Spleen (tissue), 11 donors: Measurements from ENCODE around the gene HS6ST2. TPM values are rescaled to one million over a fixed set of nuclear protein-coding genes. Genes with fewer than 3 reads are reported as not detected.

ENCODE experiments used
- DNase-seq: peaks from one replicate; pipeline ENCODE4 v3.0.0-alpha.2; 2020
- H3K27ac ChIP-seq, 8 donors: fragments of 200-600 bp; sonication (generic) in 7 of 8; 1 replicate in 4 of 8; 2 replicates in 4 of 8; pipeline versions ENCODE4 v1.5.0 to v1.8.0; 2016 to 2021; ENCODE audit warnings: inconsistent platforms in 4 of 8, mild to moderate bottlenecking in 4 of 8, moderate library complexity in 1 of 8
- H3K27me3 ChIP-seq, 7 donors: fragments of 200-600 bp; sonication (generic) in 6 of 7; replicated peaks in 1 of 7; 1 replicate in 4 of 7; 2 replicates in 3 of 7; pipeline versions ENCODE4 v1.5.0 to v1.8.0; 2016 to 2021; ENCODE audit warnings: inconsistent platforms in 3 of 7, mild to moderate bottlenecking in 1 of 7
- H3K36me3 ChIP-seq, 6 donors: fragments of 200-600 bp; sonication (generic) in 5 of 6; 1 replicate in 4 of 6; 2 replicates in 2 of 6; pipeline versions ENCODE4 v1.5.0 to v1.8.0; 2016 to 2021; ENCODE audit warnings: inconsistent platforms in 2 of 6
- H3K4me1 ChIP-seq, 6 donors: fragments of 200-600 bp; sonication (generic) in 5 of 6; 1 replicate in 3 of 6; 2 replicates in 3 of 6; pipeline versions ENCODE4 v1.5.0 to v1.8.0; 2016 to 2021; ENCODE audit warnings: inconsistent platforms in 3 of 6
- H3K4me3 ChIP-seq, 8 donors: fragments of 200-600 bp; sonication (generic) in 7 of 8; 1 replicate in 4 of 8; 2 replicates in 4 of 8; pipeline versions ENCODE4 v1.5.0 to v1.8.0; 2016 to 2021; ENCODE audit warnings: inconsistent platforms in 4 of 8, mild to moderate bottlenecking in 4 of 8, moderate library complexity in 2 of 8
- H3K9me3 ChIP-seq, 8 donors: fragments of 200-600 bp; sonication (generic) in 7 of 8; 1 replicate in 4 of 8; 2 replicates in 4 of 8; pipeline versions ENCODE4 v1.5.0 to v1.8.0; 2016 to 2021; ENCODE audit warnings: inconsistent platforms in 4 of 8
- POLR2A ChIP-seq, 3 donors: fragments of 450-650 bp; IDR thresholded peaks; one replicate each; pipeline ENCODE4 v1.5.1; 2017; ENCODE audit warnings: antibody characterized with exemption in 3 of 3, mild to moderate bottlenecking in 1 of 3
- POLR2AphosphoS5 ChIP-seq, 3 donors: sonication (generic); formaldehyde crosslinking; IDR thresholded peaks; one replicate each; pipeline ENCODE4 v1.5.1; 2017; ENCODE audit warnings: antibody characterized with exemption in 3 of 3
- WGBS, 5 donors: extraction: QIAGEN DNeasy Blood & Tissue Kit in 3 of 5; methylation state at CpG; one replicate each; pipeline versions ENCODE4 v1.1.5 to v1.1.7; 2013 to 2018; 5-methylcytosine and 5-hydroxymethylcytosine counted together
- intact Hi-C: fragments of 100-400 bp; cut with DNase I; formaldehyde crosslinking; loops from one replicate; pipeline ENCODE4 v1.15.0; 2023; ENCODE audit warnings: low total_unique reads
- polyA plus RNA-seq, 3 donors: library from polyadenylated mRNA; stranded (reverse); fragments of 200-250 nt; gene quantifications; one replicate each; pipeline ENCODE4 v1.2.1, GENCODE V29; 2013
- small RNA-seq, 4 donors: library from RNA; depleted of rRNA; stranded (forward); fragments of <200 nt; gene quantifications; one replicate each; pipeline ENCODE3, GENCODE V24; 2016
- total RNA-seq, 7 donors: library from RNA; depleted of rRNA in 3 of 7; stranded (reverse); fragments of >200 nt in 3 of 7; fragmentation: NEBNext Ultra II Directional in 4 of 7; extraction: Animal tissue kit (Norgen Biotek cat#: 25700) in 4 of 7; gene quantifications; one replicate each; pipeline versions ENCODE4 v1.1.0 to v1.2.1, GENCODE V29; 2016 to 2021
- TF ChIP-seq, protein P1 (sequence below), 11 experiments: fragments of 200-600 bp in 7 of 11; fragments of 450-650 bp in 4 of 11; sonication (generic) in 4 of 11; IDR thresholded peaks in 8 of 11; conservative IDR thresholded peaks in 3 of 11; 1 replicate in 7 of 11; 2 replicates in 4 of 11; pipeline versions ENCODE4 v1.4.0 to v1.8.0; 2016 to 2021; ENCODE audit warnings: antibody characterized with exemption in 11 of 11, inconsistent platforms in 4 of 11, mild to moderate bottlenecking in 1 of 11
- donor health status: healthy with polysubstance abuse.
- donor health status: DM: no; HTN: no; CAD: no; lungs with moderate emphysema.
- donor health status: DM: no; HTN: no; CAD: no.
- donor health status: Bipolar disorder and iron deficiency.
- donor health status: healthy.
- donor health status: DM: no; HTN: no; CAD: no.
- donor health status: DM: yes; HTN: yes; CAD: no.

Gene HS6ST2
- total and polyA plus RNA-seq, 10 donors = 0.02 to 0.20 (median 0.09) TPM; not detected in 7

GRCh38 chrX:132590350-132591026 lies 367.9 kb downstream of the HS6ST2 start:
- H3K27ac ChIP-seq = no peak overlapping the region
- no peak overlapping the region for H3K4me3 ChIP-seq
- no peak for DNase-seq
- intact Hi-C loops = no loop called here
- no peaks in the 10 kb centered on the region for H3K36me3 ChIP-seq
- H3K27me3 ChIP-seq = peaks cover 0 to 23% (median 0%) of the 10 kb centered on the region in 7 donors
- 53 to 79% (median 67%) methylated on average over 2 of the region's 2 CpGs for WGBS, 5 donors
- no peaks in the 10 kb centered on the region for H3K4me1 ChIP-seq
- H3K9me3 ChIP-seq = no peaks in the 10 kb centered on the region
- TF ChIP-seq POLR2AphosphoS5 (IDR thresholded peaks at IDR 0.05) (no peak), POLR2A (IDR thresholded peaks at IDR 0.05) (no peak)
- TF ChIP-seq, protein P1, sequence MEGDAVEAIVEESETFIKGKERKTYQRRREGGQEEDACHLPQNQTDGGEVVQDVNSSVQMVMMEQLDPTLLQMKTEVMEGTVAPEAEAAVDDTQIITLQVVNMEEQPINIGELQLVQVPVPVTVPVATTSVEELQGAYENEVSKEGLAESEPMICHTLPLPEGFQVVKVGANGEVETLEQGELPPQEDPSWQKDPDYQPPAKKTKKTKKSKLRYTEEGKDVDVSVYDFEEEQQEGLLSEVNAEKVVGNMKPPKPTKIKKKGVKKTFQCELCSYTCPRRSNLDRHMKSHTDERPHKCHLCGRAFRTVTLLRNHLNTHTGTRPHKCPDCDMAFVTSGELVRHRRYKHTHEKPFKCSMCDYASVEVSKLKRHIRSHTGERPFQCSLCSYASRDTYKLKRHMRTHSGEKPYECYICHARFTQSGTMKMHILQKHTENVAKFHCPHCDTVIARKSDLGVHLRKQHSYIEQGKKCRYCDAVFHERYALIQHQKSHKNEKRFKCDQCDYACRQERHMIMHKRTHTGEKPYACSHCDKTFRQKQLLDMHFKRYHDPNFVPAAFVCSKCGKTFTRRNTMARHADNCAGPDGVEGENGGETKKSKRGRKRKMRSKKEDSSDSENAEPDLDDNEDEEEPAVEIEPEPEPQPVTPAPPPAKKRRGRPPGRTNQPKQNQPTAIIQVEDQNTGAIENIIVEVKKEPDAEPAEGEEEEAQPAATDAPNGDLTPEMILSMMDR (IDR thresholded peaks at IDR 0.05 in 8 of 11, conservative IDR thresholded peaks at IDR 0.05 in 3 of 11) = no peak

DNA sequence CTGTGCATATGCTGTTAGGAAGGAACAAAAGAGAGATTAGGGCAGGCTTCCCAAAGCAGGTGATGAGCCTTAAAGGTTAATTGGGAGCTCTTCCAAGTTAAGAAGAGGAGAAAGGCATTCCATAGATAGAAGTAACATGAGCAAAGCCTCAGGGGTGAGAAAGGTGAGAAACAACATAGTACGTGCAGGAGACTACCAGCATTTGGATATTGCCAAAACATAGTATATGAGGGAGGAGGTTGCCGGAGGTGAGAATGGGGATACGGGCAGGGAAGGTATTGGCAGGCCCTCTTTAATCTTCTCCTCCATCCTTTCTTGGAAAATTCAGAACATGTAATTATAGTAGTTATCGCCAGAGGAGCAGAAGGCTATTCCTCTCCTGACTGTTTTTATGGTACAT lies 373.5 kb downstream of the HS6ST2 start:
- TF ChIP-seq, protein P1 (IDR thresholded peaks at IDR 0.05 in 8 of 11, conservative IDR thresholded peaks at IDR 0.05 in 3 of 11) = no peak
- TF ChIP-seq POLR2A (IDR thresholded peaks at IDR 0.05) (no peak), POLR2AphosphoS5 (IDR thresholded peaks at IDR 0.05) (no peak)
- no peak for DNase-seq
- WGBS, 5 donors = 89 to 98% (median 96%) methylated on average over 4 of the region's 4 CpGs
- no peaks in the 10 kb centered on the region for H3K4me1 ChIP-seq
- H3K27ac ChIP-seq = no peak overlapping the region
- H3K9me3 ChIP-seq = no peaks in the 10 kb centered on the region
- intact Hi-C loops = no loop called here
- no peak overlapping the region for H3K4me3 ChIP-seq
- H3K36me3 ChIP-seq = no peaks in the 10 kb centered on the region
- H3K27me3 ChIP-seq = peaks cover 0 to 18% (median 0%) of the 10 kb centered on the region in 7 donors

- WGBS, 5 donors = 49 to 83% (median 57%) methylated on average over 2 of the region's 2 CpGs
- no peaks in the 10 kb centered on the region for H3K36me3 ChIP-seq
- no peaks in the 10 kb centered on the region for H3K4me1 ChIP-seq
- H3K27ac ChIP-seq = no peak overlapping the region
- peaks cover 0 to 7% (median 0%) of the 10 kb centered on the region in 7 donors for H3K27me3 ChIP-seq
- DNase-seq = no peak
- intact Hi-C loops = no loop called here
- H3K4me3 ChIP-seq = no peak overlapping the region
- TF ChIP-seq POLR2AphosphoS5 (IDR thresholded peaks at IDR 0.05) = no peak
- no peak for TF ChIP-seq POLR2A (IDR thresholded peaks at IDR 0.05)
- TF ChIP-seq, protein P1 (IDR thresholded peaks at IDR 0.05 in 8 of 11, conservative IDR thresholded peaks at IDR 0.05 in 3 of 11) = no peak
- no peaks in the 10 kb centered on the region for H3K9me3 ChIP-seq
Measured at GRCh38 chrX:132576939-132577338, 381.5 kb downstream of the HS6ST2 start.

Small RNA genes within 50 kb of the gene (small RNA-seq; reads per million reads assigned to genes)
- gene RNU6-98P (0 reads per million in 4 donors), gene Z82205.1 (0 reads per million in 4 donors)

Other genes starting within 250 kb of the HS6ST2 start
- gene USP26, start 138.5 kb upstream of the HS6ST2 start, total RNA-seq = not detected
- not detected for gene USP26, start 138.5 kb upstream of the HS6ST2 start, polyA plus RNA-seq